Hepatocyte (in vitro differentiated cells): ENCODE data around the gene CYP4F8. TPM values are rescaled to one million over a fixed set of nuclear protein-coding genes. Genes with fewer than 3 reads are reported as not detected.
"Not testable (repeated sequence)": the region's sequence is repeated elsewhere in the genome, so short reads cannot be mapped to it uniquely, and the experiment has no call there.

Experiments
- DNase-seq: peaks from one replicate; pipeline ENCODE4 v3.0.0-alpha.2; 2016; ENCODE audit warnings: low spot score
- H2AFZ ChIP-seq: fragments of 200-600 bp; sonication (generic); 2 replicates; pipeline ENCODE4 v1.6.0; 2016; ENCODE audit warnings: antibody characterized with exemption, mild to moderate bottlenecking
- H3K27ac ChIP-seq: fragments of 200-600 bp; sonication (generic); 2 replicates; pipeline ENCODE4 v1.5.1; 2016; ENCODE audit warnings: mild to moderate bottlenecking
- H3K27me3 ChIP-seq: fragments of 200-600 bp; sonication (generic); 2 replicates; pipeline ENCODE4 v1.6.1; 2016
- H3K36me3 ChIP-seq: fragments of 200-600 bp; sonication (generic); replicated peaks from 2 replicates; pipeline ENCODE4 v1.5.1; 2016; ENCODE audit warnings: low read depth; ENCODE audit not compliant: insufficient read depth
- H3K4me1 ChIP-seq: fragments of 200-600 bp; sonication (generic); 2 replicates; pipeline ENCODE4 v1.5.1; 2016; ENCODE audit warnings: mild to moderate bottlenecking, moderate library complexity; ENCODE audit not compliant: insufficient read depth
- H3K4me2 ChIP-seq: fragments of 200-600 bp; sonication (generic); 2 replicates; pipeline ENCODE4 v1.6.0; 2016
- H3K4me3 ChIP-seq: fragments of 200-600 bp; sonication (generic); 2 replicates; pipeline ENCODE4 v1.5.1; 2016; ENCODE audit warnings: mild to moderate bottlenecking
- H3K79me2 ChIP-seq: fragments of 200-600 bp; sonication (generic); 2 replicates; pipeline ENCODE4 v1.6.0; 2017; ENCODE audit warnings: mild to moderate bottlenecking
- H3K9me2 ChIP-seq: fragments of 200-600 bp; sonication (generic); replicated peaks from 2 replicates; pipeline ENCODE4 v1.6.0; 2017; ENCODE audit warnings: mild to moderate bottlenecking; ENCODE audit not compliant: insufficient read depth
- H3K9me3 ChIP-seq: fragments of 200-600 bp; sonication (generic); 2 replicates; pipeline ENCODE4 v1.5.1; 2016; ENCODE audit warnings: low read depth, mild to moderate bottlenecking
- H4K20me1 ChIP-seq: fragments of 200-600 bp; sonication (generic); 2 replicates; pipeline ENCODE4 v1.6.0; 2016; ENCODE audit warnings: mild to moderate bottlenecking; ENCODE audit not compliant: insufficient read depth, poor library complexity, severe bottlenecking
- EZH2 ChIP-seq: fragments of 200-600 bp; sonication (generic); IDR thresholded peaks from 2 replicates; pipeline ENCODE4 v1.6.1; 2016; ENCODE audit warnings: antibody characterized with exemption, mild to moderate bottlenecking, borderline replicate concordance
- EZH2phosphoT487 ChIP-seq: fragments of 200-600 bp; sonication (generic); IDR thresholded peaks from one replicate; pipeline ENCODE4 v1.6.1; 2018; ENCODE audit warnings: antibody characterized with exemption, mild to moderate bottlenecking, low read depth, moderate library complexity; ENCODE audit not compliant: unreplicated experiment, severe bottlenecking
- WGBS: methylation state at CpG from one replicate; pipeline ENCODE4 v1.1.6; 2016; ENCODE audit warnings: low lambda C conversion rate; ENCODE audit errors: missing lambda C conversion rate; 5-methylcytosine and 5-hydroxymethylcytosine counted together
- polyA plus RNA-seq: library from polyadenylated mRNA; unstranded; fragments of >200 nt; fragmentation: Nextera tagmentation; extraction: Ambion mirVana; gene quantifications from 2 replicates; pipeline ENCODE4 v1.2.1, GENCODE V29; 2016
- total RNA-seq: library from RNA; depleted of rRNA; stranded (reverse); fragments of >200 nt; gene quantifications from 2 replicates; pipeline ENCODE4 v1.2.3, GENCODE V29; 2014
- TF ChIP-seq, protein P1 (sequence below): fragments of 200-600 bp; sonication (generic); IDR thresholded peaks from 2 replicates; pipeline ENCODE4 v1.5.1; 2016; ENCODE audit warnings: antibody characterized with exemption, mild to moderate bottlenecking; ENCODE audit not compliant: poor library complexity

The CYP4F8 gene
- total and polyA plus RNA-seq, 2 experiments from 2014 or later = not detected

DNA sequence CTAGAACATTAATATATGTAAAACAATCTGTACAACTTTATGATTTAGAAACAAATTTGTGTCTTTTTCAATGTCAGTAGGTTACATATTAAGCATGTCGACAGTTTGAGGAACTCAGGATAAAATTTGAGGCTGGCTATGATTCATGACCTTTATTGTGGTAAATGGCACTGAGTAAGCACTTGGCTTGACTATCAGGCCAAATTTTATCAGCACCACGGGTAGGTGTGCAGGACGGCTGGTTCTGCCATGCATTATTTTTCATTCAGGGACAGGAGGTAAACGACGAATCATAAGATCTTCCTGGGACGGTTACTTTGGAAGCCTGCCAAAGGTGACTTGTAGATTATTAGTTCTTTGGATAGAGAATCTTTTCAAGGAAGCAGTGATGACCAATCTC, 19.9 kb upstream of the CYP4F8 start:
- Histone ChIP-seq H3K9me3 (no peaks in the 10 kb centered on the region), H3K4me2 (no peak overlapping the region), H3K36me3 (no peaks in the 10 kb centered on the region), H2AFZ (no peak overlapping the region), H4K20me1 (no peaks in the 10 kb centered on the region), H3K27me3 (no peaks in the 10 kb centered on the region), H3K27ac (no peak overlapping the region), H3K4me3 (no peak overlapping the region), H3K9me2 (no peaks in the 10 kb centered on the region), H3K4me1 (no peaks in the 10 kb centered on the region), H3K79me2 (no peaks in the 10 kb centered on the region)
- WGBS = 75% methylated on average over 6 of the region's 6 CpGs
- no peak for TF ChIP-seq EZH2
- TF ChIP-seq EZH2phosphoT487 = no peak
- TF ChIP-seq, protein P1, sequence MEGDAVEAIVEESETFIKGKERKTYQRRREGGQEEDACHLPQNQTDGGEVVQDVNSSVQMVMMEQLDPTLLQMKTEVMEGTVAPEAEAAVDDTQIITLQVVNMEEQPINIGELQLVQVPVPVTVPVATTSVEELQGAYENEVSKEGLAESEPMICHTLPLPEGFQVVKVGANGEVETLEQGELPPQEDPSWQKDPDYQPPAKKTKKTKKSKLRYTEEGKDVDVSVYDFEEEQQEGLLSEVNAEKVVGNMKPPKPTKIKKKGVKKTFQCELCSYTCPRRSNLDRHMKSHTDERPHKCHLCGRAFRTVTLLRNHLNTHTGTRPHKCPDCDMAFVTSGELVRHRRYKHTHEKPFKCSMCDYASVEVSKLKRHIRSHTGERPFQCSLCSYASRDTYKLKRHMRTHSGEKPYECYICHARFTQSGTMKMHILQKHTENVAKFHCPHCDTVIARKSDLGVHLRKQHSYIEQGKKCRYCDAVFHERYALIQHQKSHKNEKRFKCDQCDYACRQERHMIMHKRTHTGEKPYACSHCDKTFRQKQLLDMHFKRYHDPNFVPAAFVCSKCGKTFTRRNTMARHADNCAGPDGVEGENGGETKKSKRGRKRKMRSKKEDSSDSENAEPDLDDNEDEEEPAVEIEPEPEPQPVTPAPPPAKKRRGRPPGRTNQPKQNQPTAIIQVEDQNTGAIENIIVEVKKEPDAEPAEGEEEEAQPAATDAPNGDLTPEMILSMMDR = no peak
- no peak for DNase-seq

DNA sequence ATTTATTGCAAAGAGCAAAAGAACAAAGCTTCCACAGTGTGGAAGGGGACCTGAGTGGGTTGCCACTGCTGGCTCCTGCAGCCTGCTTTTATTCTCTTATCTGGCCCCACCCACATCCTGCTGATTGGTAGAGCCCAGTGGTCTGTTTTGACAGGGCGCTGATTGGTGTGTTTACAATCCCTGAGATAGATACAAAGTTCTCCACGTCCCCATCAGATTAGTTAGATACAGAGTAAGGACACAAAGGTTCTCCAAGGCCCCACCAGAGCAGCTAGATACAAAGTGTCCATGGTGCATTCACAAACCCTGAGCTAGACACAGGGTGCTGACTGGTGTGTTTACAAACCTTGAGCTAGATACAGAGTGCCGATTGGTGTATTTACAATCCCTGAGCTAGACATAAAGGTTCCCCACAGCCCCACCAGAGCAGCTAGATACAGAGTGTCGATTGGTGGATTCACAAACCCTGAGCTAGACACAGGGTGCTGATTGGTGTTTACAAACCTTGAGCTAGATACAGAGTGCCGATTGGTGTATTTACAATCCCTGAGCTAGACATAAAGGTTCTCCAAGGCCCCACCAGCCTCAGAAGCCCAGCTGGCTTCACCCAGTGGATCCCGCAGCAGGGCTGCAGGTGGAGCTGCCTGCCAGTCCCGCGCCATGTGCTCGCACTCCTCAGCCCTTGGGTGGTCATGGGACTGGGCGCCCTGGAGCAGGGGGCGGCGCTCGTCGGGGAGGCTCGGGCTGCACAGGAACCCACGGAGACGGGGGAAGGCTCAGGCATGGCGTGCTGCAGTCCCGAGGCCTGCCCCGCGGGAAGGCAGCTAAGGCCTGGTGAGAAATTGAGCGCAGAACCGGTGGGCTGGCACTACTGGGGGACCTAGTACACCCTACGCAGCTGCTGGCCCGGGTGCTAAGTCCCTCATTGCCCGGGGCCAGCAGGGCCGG, 6.8 kb upstream of the CYP4F8 start:
- H3K9me3 ChIP-seq, H4K20me1 ChIP-seq, H3K79me2 ChIP-seq, H3K36me3 ChIP-seq, H3K9me2 ChIP-seq, H3K27me3 ChIP-seq, H3K4me3 ChIP-seq, H2AFZ ChIP-seq, H3K4me2 ChIP-seq, DNase-seq, H3K27ac ChIP-seq, H3K4me1 ChIP-seq: not testable (repeated sequence)
- WGBS = 83% methylated on average over 10 of the region's 27 CpGs

DNA sequence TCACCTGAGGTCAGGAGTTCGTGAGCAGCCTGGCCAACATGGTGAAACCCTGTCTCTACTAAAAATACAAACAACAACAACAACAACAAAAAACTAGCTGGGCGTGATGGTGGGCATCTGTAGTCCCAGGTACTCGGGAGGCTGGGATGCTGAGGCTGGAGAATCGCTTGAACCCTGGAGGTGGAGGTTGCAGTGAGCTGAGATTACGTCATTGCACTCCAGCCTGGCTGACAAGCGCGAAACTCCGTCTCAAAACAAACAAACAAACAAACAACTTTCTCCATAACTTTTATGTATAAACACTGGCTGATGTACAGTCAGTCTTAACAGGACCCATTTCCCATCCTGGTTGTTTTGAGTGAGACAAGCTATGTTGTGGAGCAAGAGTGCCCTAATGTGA, 5.8 kb upstream of the CYP4F8 start:
- 68% methylated on average over 8 of the region's 8 CpGs for WGBS
- no peak overlapping the region for H3K27ac ChIP-seq
- no peak for DNase-seq
- no peaks in the 10 kb centered on the region for H4K20me1 ChIP-seq
- no peak for TF ChIP-seq EZH2
- TF ChIP-seq, protein P1 = no peak
- no peak for TF ChIP-seq EZH2phosphoT487
- no peaks in the 10 kb centered on the region for H3K9me3 ChIP-seq
- no peaks in the 10 kb centered on the region for H3K79me2 ChIP-seq
- H3K4me1 ChIP-seq = no peaks in the 10 kb centered on the region
- H3K36me3 ChIP-seq = no peaks in the 10 kb centered on the region
- no peaks in the 10 kb centered on the region for H3K9me2 ChIP-seq
- H3K4me2 ChIP-seq = no peak overlapping the region
- H2AFZ ChIP-seq = no peak overlapping the region
- no peaks in the 10 kb centered on the region for H3K27me3 ChIP-seq
- H3K4me3 ChIP-seq = no peak overlapping the region

- H3K36me3 ChIP-seq = no peaks in the 10 kb centered on the region
- H3K9me2 ChIP-seq = no peaks in the 10 kb centered on the region
- no peaks in the 10 kb centered on the region for H4K20me1 ChIP-seq
- H3K4me2 ChIP-seq = no peak overlapping the region
- no peak for DNase-seq
- no peaks in the 10 kb centered on the region for H3K4me1 ChIP-seq
- H3K9me3 ChIP-seq = no peaks in the 10 kb centered on the region
- H3K4me3 ChIP-seq = no peak overlapping the region
- H3K27ac ChIP-seq = no peak overlapping the region
- no peaks in the 10 kb centered on the region for H3K27me3 ChIP-seq
- 35% methylated on average over 5 of the region's 5 CpGs for WGBS
- H2AFZ ChIP-seq = no peak overlapping the region
- H3K79me2 ChIP-seq = no peaks in the 10 kb centered on the region
- TF ChIP-seq EZH2phosphoT487 = no peak
- TF ChIP-seq, protein P1 = no peak
These were observed 2.7 kb upstream of the CYP4F8 start for GRCh38 chr19:15612342-15612741.
